Heart right ventricle (tissue), 16 donors: ENCODE results near the gene MIOS. TPM values are rescaled to one million over a fixed set of nuclear protein-coding genes. Genes with fewer than 3 reads are reported as not detected.

Experiments used
- ATAC-seq, 8 donors: fragments of 200-7000 bp; cut with Tn5 transposase; one replicate each; pipeline ENCODE4 v1.9.1; 2020; ENCODE audit warnings: mild to moderate bottlenecking in 8 of 8, moderate library complexity in 8 of 8, moderate number of reproducible peaks in 1 of 8
- DNase-seq, 2 donors: peaks; one replicate each; pipeline ENCODE4 v3.0.0-alpha.2; 2020
- H3K27ac ChIP-seq, 10 donors: fragments of 200-600 bp; sonication (generic) in 2 of 10; one replicate each; pipeline versions ENCODE4 v1.5.0 to v1.8.0; 2020 to 2022; ENCODE audit warnings: mild to moderate bottlenecking in 3 of 10
- H3K27me3 ChIP-seq, 7 donors: fragments of 200-600 bp; one replicate each; pipeline ENCODE4 v1.8.0; 2021 to 2022; ENCODE audit warnings: mild to moderate bottlenecking in 2 of 7
- H3K36me3 ChIP-seq, 9 donors: fragments of 200-600 bp; sonication (generic) in 1 of 9; one replicate each; pipeline versions ENCODE4 v1.5.0 to v1.8.0; 2020 to 2022; ENCODE audit warnings: mild to moderate bottlenecking in 2 of 9
- H3K4me1 ChIP-seq, 9 donors: fragments of 200-600 bp; sonication (generic) in 1 of 9; one replicate each; pipeline versions ENCODE4 v1.5.0 to v1.8.0; 2020 to 2022; ENCODE audit warnings: mild to moderate bottlenecking in 4 of 9
- H3K4me3 ChIP-seq, 10 donors: fragments of 200-600 bp; sonication (generic) in 2 of 10; one replicate each; pipeline versions ENCODE4 v1.5.0 to v1.8.0; 2020 to 2022; ENCODE audit warnings: mild to moderate bottlenecking in 7 of 10, moderate library complexity in 2 of 10
- H3K9me3 ChIP-seq, 11 donors: fragments of 200-600 bp in 10 of 11; sonication (generic) in 2 of 11; one replicate each; pipeline versions ENCODE4 v1.5.0 to v1.8.0; 2013 to 2022; ENCODE audit warnings: mild to moderate bottlenecking in 2 of 11, control low read depth in 1 of 11, moderate library complexity in 1 of 11
- CTCF ChIP-seq, 9 donors: fragments of 200-600 bp; sonication (generic) in 2 of 9; IDR thresholded peaks; one replicate each; pipeline versions ENCODE4 v1.5.0 to v1.8.0; 2021 to 2022; ENCODE audit warnings: antibody characterized with exemption in 9 of 9, mild to moderate bottlenecking in 5 of 9, moderate library complexity in 1 of 9
- WGBS, 2 donors: extraction: QIAGEN DNeasy Blood & Tissue Kit; methylation state at CpG; one replicate each; pipeline ENCODE4 v1.1.7; 2013; ENCODE audit warnings: inconsistent platforms in 1 of 2; 5-methylcytosine and 5-hydroxymethylcytosine counted together
- intact Hi-C, 10 donors: fragments of 100-400 bp; cut with DNase I; formaldehyde crosslinking; loops; one replicate each; pipeline versions ENCODE4 v1.11.1 to v1.14.2; 2022
- polyA plus RNA-seq, 2 donors: library from polyadenylated mRNA; stranded (reverse); fragments of 200-250 nt; gene quantifications; one replicate each; pipeline ENCODE4 v1.2.3, GENCODE V29; 2013
- total RNA-seq, 10 donors: library from RNA; stranded (reverse); fragmentation: NEBNext Ultra II Directional in 3 of 10; extraction: Animal tissue kit (Norgen Biotek cat#: 25700) in 3 of 10; gene quantifications; one replicate each; pipeline versions ENCODE4 v1.2.1 to v1.2.4, GENCODE V29; 2021 to 2023
- donor health status: Arrhythmogenic right ventricular cardiomyopathy.
- donor health status: ischemic (EF 13 %, LVEDD 7.1; RV severe dilation, severe dysfunction).
- donor health status: healthy with polysubstance abuse.
- donor health status: DM: no; HTN: yes; CAD: no.
- donor health status: DM: no; HTN: no; CAD: no.
- donor health status: ischemic (EF 25% LVEDD 6.9; RV normal size, moderate dysfunction).
- donor health status: ischemic (EF 25% LVEDD 5.7; RV mildly dilated, moderate dysfunction).
- donor health status: healthy.
- donor health status: DM: yes; HTN: yes; CAD: no.
- donor health status: Ischemic cardiomyopathy.
- donor health status: ischemic (EF 35%, LVEDD 5.7; RV mildly dilated, moderate dysfunction).
- donor health status: nonischemic (EF 11% LVEDD 7.7; RV severe dilation, severe dysfunction).
- donor health status: DM: yes; HTN: yes; CAD: no.
- donor health status: PGD.
- donor health status: ischemic (EF 29% LVEDD 5.4; RV normal size, mild dysfunction).
- donor health status: nonischemic (EF 23%, LVEDD 6.1; RV moderate dilation, normal function).

The MIOS gene
- total and polyA plus RNA-seq, 12 donors = 8.9 to 28.8 (median 20.7) TPM

GRCh38 chr7:7581531-7582179, 15.0 kb downstream of the MIOS start:
- H3K4me3 ChIP-seq = no peak overlapping the region
- peaks cover 0 to 11% (median 0%) of the 10 kb centered on the region in 9 donors for H3K4me1 ChIP-seq
- H3K9me3 ChIP-seq = no peaks in the 10 kb centered on the region
- DNase-seq (no peak), ATAC-seq (no peak)
- peaks cover 0 to 31% (median 0%) of the 10 kb centered on the region in 9 donors for H3K36me3 ChIP-seq
- WGBS, 2 donors = 90% methylated on average over 10 of the region's 10 CpGs
- no peak for TF ChIP-seq CTCF (IDR thresholded peaks at IDR 0.05)
- no peaks in the 10 kb centered on the region for H3K27me3 ChIP-seq
- intact Hi-C loops = no loop called here
- no peak overlapping the region for H3K27ac ChIP-seq

- Histone ChIP-seq H3K27me3 (no peaks in the 10 kb centered on the region), H3K36me3 (peaks cover 0 to 34% (median 0%) of the 10 kb centered on the region in 9 donors), H3K9me3 (no peaks in the 10 kb centered on the region), H3K4me3 (no peak overlapping the region), H3K4me1 (peaks cover 0 to 8% (median 0%) of the 10 kb centered on the region in 9 donors), H3K27ac (no peak overlapping the region)
- intact Hi-C loops = no loop called here
- TF ChIP-seq CTCF (IDR thresholded peaks at IDR 0.05) = no peak
- 83 to 90% methylated on average over 1 of the region's 1 CpG for WGBS, 2 donors
- no peak for ATAC-seq
- no peak for DNase-seq
Observed at GRCh38 chr7:7582596-7582995, 15.9 kb downstream of the MIOS start.

- TF ChIP-seq CTCF (IDR thresholded peaks at IDR 0.05) = no peak
- Histone ChIP-seq H3K27ac (no peak overlapping the region), H3K27me3 (no peaks in the 10 kb centered on the region), H3K9me3 (no peaks in the 10 kb centered on the region), H3K4me1 (peaks cover 0 to 3% (median 0%) of the 10 kb centered on the region in 9 donors), H3K36me3 (peaks cover 0 to 34% (median 0%) of the 10 kb centered on the region in 9 donors), H3K4me3 (no peak overlapping the region)
- 57 to 73% methylated on average over 2 of the region's 2 CpGs for WGBS, 2 donors
- DNase-seq = no peak
- ATAC-seq = no peak
- intact Hi-C loops = no loop called here
Observed at GRCh38 chr7:7583731-7584130, 17.0 kb downstream of the MIOS start.

GRCh38 chr7:7584653-7585052, 18.0 kb downstream of the MIOS start:
- no peaks in the 10 kb centered on the region for H3K27me3 ChIP-seq
- TF ChIP-seq CTCF (IDR thresholded peaks at IDR 0.05) = no peak
- H3K36me3 ChIP-seq = peaks cover 0 to 36% (median 0%) of the 10 kb centered on the region in 9 donors
- ATAC-seq (no peak), DNase-seq (no peak)
- intact Hi-C loops = no loop called here
- no peaks in the 10 kb centered on the region for H3K9me3 ChIP-seq
- H3K4me1 ChIP-seq = peaks cover 0 to 3% (median 0%) of the 10 kb centered on the region in 9 donors
- no peak overlapping the region for H3K4me3 ChIP-seq
- 87 to 90% methylated on average over 1 of the region's 1 CpG for WGBS, 2 donors
- no peak overlapping the region for H3K27ac ChIP-seq
